K562 (cell line): ENCODE data around the gene ACAD10. TPM values are rescaled to one million over a fixed set of nuclear protein-coding genes. Genes with fewer than 3 reads are reported as not detected.

Source experiments
- ATAC-seq: fragments of 200-7000 bp; cut with Tn5 transposase; 3 replicates; pipeline ENCODE4 v1.9.1; 2020; ENCODE audit warnings: moderate library complexity
- BruUV-seq: library from RNA; stranded (reverse); fragments of 400-500 nt; replicated peaks from 2 replicates; lab custom pipeline; 2021; lab: Mats Ljungman, UMichigan
- CTCF ChIA-PET: fragments of 300-600 bp; formaldehyde crosslinking; extraction: SDS; loops from one replicate; lab custom pipeline; 2021; ENCODE audit warnings: low intra/inter-chr PET ratio; lab: Yijun Ruan, JAX
- POLR2A ChIA-PET: fragments of 300-600, 350-650 bp; sonication (Branson Sonifier 250); formaldehyde crosslinking; extraction: SDS; loops from one replicate; lab custom pipeline; 2021; ENCODE audit warnings: antibody characterized with exemption, inconsistent platforms; lab: Yijun Ruan, JAX
- DNase-seq, 4 experiments: peaks; one replicate each; pipeline versions ENCODE4 v3.0.0 to v3.0.0-alpha.2; 2011 to 2018; ENCODE audit warnings: low spot score in 3 of 4, mixed read lengths in 3 of 4; ENCODE audit errors: extremely low read depth in 1 of 4
- FAIRE-seq: peaks from 2 replicates; lab custom pipeline; 2011; peaks lifted over from hg19 to GRCh38; lab: Jason Lieb, UNC
- H2AFZ ChIP-seq: 2 replicates; pipeline ENCODE4 v1.6.0; 2011; ENCODE audit warnings: low read depth, low read length, control low read depth, inconsistent platforms
- H3K27ac ChIP-seq: fragments of 200-600 bp; 3 replicates; pipeline ENCODE4 v1.8.0; 2011; ENCODE audit warnings: low read depth, mild to moderate bottlenecking, control low read depth, inconsistent platforms, low read length, moderate library complexity, mixed read lengths; ENCODE audit errors: extremely low read depth
- H3K27me3 ChIP-seq, 2 experiments: fragments of 300-600 bp in 1 of 2; 2 replicates in 1 of 2; 3 replicates in 1 of 2; pipeline versions ENCODE4 v1.6.0 to v1.8.0; 2011; ENCODE audit warnings: inconsistent platforms in 2 of 2, low read length in 2 of 2, mild to moderate bottlenecking in 1 of 2, mixed read lengths in 1 of 2, moderate library complexity in 1 of 2; ENCODE audit not compliant: control insufficient read depth in 2 of 2, insufficient read depth in 2 of 2
- H3K36me3 ChIP-seq: fragments of 300-600 bp; 3 replicates; pipeline ENCODE4 v1.8.0; 2011; ENCODE audit warnings: mild to moderate bottlenecking, low read length, inconsistent platforms; ENCODE audit not compliant: control insufficient read depth, insufficient read depth
- H3K4me1 ChIP-seq, 2 experiments: fragments of 200-600 bp in 1 of 2; replicated peaks in 1 of 2; 2 replicates in 1 of 2; 3 replicates in 1 of 2; pipeline versions ENCODE4 v1.5.1 to v1.8.0; 2011; ENCODE audit warnings: inconsistent platforms in 2 of 2, low read length in 2 of 2, mild to moderate bottlenecking in 1 of 2, mixed read lengths in 1 of 2, moderate library complexity in 1 of 2; ENCODE audit not compliant: control insufficient read depth in 2 of 2, insufficient read depth in 2 of 2
- H3K4me2 ChIP-seq: 2 replicates; pipeline ENCODE4 v1.6.1; 2011; ENCODE audit warnings: low read length, control low read depth, inconsistent platforms, mixed read lengths; ENCODE audit not compliant: insufficient read depth
- H3K4me3 ChIP-seq: fragments of 200-600 bp; sonication (generic), shearing (Covaris generic); 2 replicates; pipeline ENCODE4 v1.5.1; 2016; ENCODE audit warnings: control low read depth, inconsistent platforms
- H3K79me2 ChIP-seq: fragments of 200-600 bp; 3 replicates; pipeline ENCODE4 v1.8.0; 2011; ENCODE audit warnings: low read length, inconsistent platforms; ENCODE audit not compliant: control insufficient read depth, insufficient read depth
- H3K9ac ChIP-seq, 2 experiments: 2 replicates each; pipeline versions ENCODE4 v1.6.0 to v1.6.1; 2011; ENCODE audit warnings: low read depth in 2 of 2, low read length in 2 of 2, control low read depth in 1 of 2, inconsistent platforms in 1 of 2, mild to moderate bottlenecking in 1 of 2, mixed read lengths in 1 of 2; ENCODE audit not compliant: insufficient read depth in 1 of 2
- H3K9me1 ChIP-seq: one replicate; pipeline ENCODE4 v1.6.0; 2011; ENCODE audit warnings: inconsistent platforms, mild to moderate bottlenecking, low read length, moderate library complexity; ENCODE audit not compliant: control insufficient read depth, insufficient read depth
- H3K9me3 ChIP-seq: replicated peaks from 2 replicates; pipeline ENCODE4 v1.5.1; 2011; ENCODE audit warnings: low read depth, low read length, inconsistent platforms; ENCODE audit not compliant: control insufficient read depth, insufficient read depth
- H4K20me1 ChIP-seq: replicated peaks from 2 replicates; pipeline ENCODE4 v1.6.1; 2011; ENCODE audit warnings: low read length, inconsistent platforms, mixed read lengths; ENCODE audit not compliant: control insufficient read depth, insufficient read depth
- ATF1 ChIP-seq, 2 experiments: fragments of 450-650 bp in 1 of 2; IDR thresholded peaks; 2 replicates each; pipeline ENCODE4 v1.6.1; 2016; ENCODE audit warnings: missing compliant biosample characterization in 1 of 2, missing genetic modification characterization in 1 of 2
- BRD9 ChIP-seq: fragments of 450-650 bp; IDR thresholded peaks from 2 replicates; pipeline ENCODE4 v1.6.1; 2018; ENCODE audit warnings: low read depth; ENCODE audit not compliant: partially characterized antibody
- CBFB ChIP-seq: sonication (generic); formaldehyde crosslinking; IDR thresholded peaks from 2 replicates; pipeline ENCODE4 v1.4.0; 2020; ENCODE audit warnings: mild to moderate bottlenecking, missing genetic modification reagents
- DNMT1 ChIP-seq: fragments of 450-650 bp; IDR thresholded peaks from 2 replicates; pipeline ENCODE4 v1.6.1; 2016; ENCODE audit warnings: antibody characterized with exemption, mild to moderate bottlenecking
- EWSR1 ChIP-seq: fragments of 450-650 bp; IDR thresholded peaks from 2 replicates; pipeline ENCODE4 v1.6.1; 2018; ENCODE audit warnings: borderline replicate concordance, mild to moderate bottlenecking, low read depth, moderate library complexity; ENCODE audit not compliant: partially characterized antibody
- KDM2B ChIP-seq: fragments of 250-450 bp; sonication (Bioruptor Pico); IDR thresholded peaks from 2 replicates; pipeline ENCODE4 v1.8.0; 2021; ENCODE audit warnings: mild to moderate bottlenecking, moderate library complexity
- KDM4B ChIP-seq, 2 experiments: fragments of 450-650 bp in 1 of 2; sonication (generic) in 1 of 2; IDR thresholded peaks; 2 replicates each; pipeline ENCODE4 v1.6.1; 2016 to 2017; ENCODE audit warnings: borderline replicate concordance in 2 of 2, antibody characterized with exemption in 1 of 2, low read depth in 1 of 2, mild to moderate bottlenecking in 1 of 2
- NRF1 ChIP-seq, 2 experiments: fragments of 450-650 bp; IDR thresholded peaks in 1 of 2; conservative IDR thresholded peaks in 1 of 2; 2 replicates each; pipeline ENCODE4 v1.6.1; 2014; ENCODE audit warnings: mild to moderate bottlenecking in 2 of 2
- SFPQ ChIP-seq: fragments of 200-400 bp; formaldehyde crosslinking; IDR thresholded peaks from 2 replicates; pipeline ENCODE4 v1.6.1; 2017; ENCODE audit warnings: mild to moderate bottlenecking, low read depth, low read length, moderate library complexity
- ZBTB8A ChIP-seq: fragments of 450-650 bp; IDR thresholded peaks from 2 replicates; pipeline ENCODE4 v1.6.1; 2018; ENCODE audit warnings: mild to moderate bottlenecking, moderate library complexity; ENCODE audit not compliant: partially characterized antibody
- ZFP36 ChIP-seq: fragments of 150-350 bp; IDR thresholded peaks from 2 replicates; pipeline ENCODE4 v1.6.1; 2018; ENCODE audit warnings: low read length, low read depth; ENCODE audit not compliant: partially characterized antibody
- WGBS: fragments of 100-300 bp; shearing (Covaris generic); methylation state at CpG from one replicate; pipeline ENCODE4 v1.1.6; 2016; ENCODE audit warnings: low coverage, mixed read lengths; ENCODE audit not compliant: insufficient coverage; ENCODE audit errors: missing lambda C conversion rate; 5-methylcytosine and 5-hydroxymethylcytosine counted together
- in situ Hi-C: fragments of 300-500 bp; cut with MboI; formaldehyde crosslinking; loops from 4 replicates; pipeline ENCODE4 v1.15.0; 2018; ENCODE audit warnings: inconsistent platforms, mixed read lengths
- intact Hi-C: fragments of 100-400 bp; cut with micrococcal nuclease; formaldehyde crosslinking; loops from 2 replicates; pipeline ENCODE4 v1.14.2; 2022
- polyA plus RNA-seq, 8 experiments: library from polyadenylated mRNA; depleted of rRNA in 4 of 8; stranded (reverse) in 5 of 8; unstranded in 3 of 8; fragments of >200 nt; fragmentation: Nextera tagmentation in 2 of 8; fragmentation: Illumina TruSeq in 1 of 8; extraction: Ambion mirVana in 2 of 8; extraction: Trizol in 1 of 8; gene quantifications; 2 replicates each; pipeline versions ENCODE4 v1.2.1 to v1.2.3, GENCODE V29; 2011 to 2014; ENCODE audit warnings: inconsistent platforms in 1 of 8, missing spikeins in 1 of 8
- total RNA-seq, 7 experiments: library from RNA; depleted of rRNA in 6 of 7; stranded (reverse); fragments of >200 nt in 6 of 7; fragmentation: Illumina TruSeq in 2 of 7; extraction: Trizol in 2 of 7; gene quantifications; 2 replicates each; pipeline versions ENCODE4 v1.2.1 to v1.2.3, GENCODE V29; 2011 to 2021; ENCODE audit warnings: low replicate concordance in 1 of 7
- TF ChIP-seq, protein P1 (sequence below), 2 experiments: fragments of 450-650 bp; IDR thresholded peaks; 2 replicates each; pipeline ENCODE4 v1.6.1; 2016; ENCODE audit warnings: mild to moderate bottlenecking in 2 of 2, borderline replicate concordance in 1 of 2, low read depth in 1 of 2, moderate library complexity in 1 of 2

The ACAD10 gene
- total and polyA plus RNA-seq, 9 of the 15 experiments (the other 6 are each of a cell fraction or from before 2014, with no cell fraction given) = 2.3 to 19.2 (median 12.0) TPM

- no peaks in the 10 kb centered on the region for H3K9me3 ChIP-seq
- 0 out of 4 replicates have a peak overlapping the region, but pooled peaks of 1 of the 2 experiments have one; percentile 6 for H3K9ac ChIP-seq
- no peaks in the 10 kb centered on the region for H3K79me2 ChIP-seq
- no peak overlapping the region for H3K27ac ChIP-seq
- peaks cover 0 to 3% of the 10 kb centered on the region in 2 experiments; a peak in 1 of 5 replicates for H3K4me1 ChIP-seq
- no peak overlapping the region for H3K4me2 ChIP-seq
- 92% methylated on average over 5 of the region's 5 CpGs for WGBS
- no peaks in the 10 kb centered on the region for H3K27me3 ChIP-seq
- DNase-seq (no peak), ATAC-seq (no peak), FAIRE-seq (no peak)
- in situ Hi-C loops (no loop called here), intact Hi-C loops (no loop called here)
- H4K20me1 ChIP-seq = no peaks in the 10 kb centered on the region
- ChIA-PET POLR2A (interaction anchor here (0.6 kb wide), 1 partner anchor 17 kb away, joined by 3 read pairs; no protein-coding TSS in a partner anchor), CTCF (no interaction called here)
- no peaks in the 10 kb centered on the region for H3K9me1 ChIP-seq
- BruUV-seq = no TSS peak
- no peak overlapping the region for H2AFZ ChIP-seq
- H3K36me3 ChIP-seq = peaks cover 68% of the 10 kb centered on the region
- no peak overlapping the region for H3K4me3 ChIP-seq
- TF ChIP-seq ATF1 (CRISPR knock-in tag; IDR thresholded peaks at IDR 0.05) (no peak), ATF1 (tag; IDR thresholded peaks at IDR 0.05) (no peak), DNMT1 (no peak), BRD9 (no peak), KDM2B (CRISPR knock-in tag) (no peak), NRF1 (conservative IDR thresholded peaks at IDR 0.05 in 1 of 2, IDR thresholded peaks at IDR 0.05 in 1 of 2) (no peak), EWSR1 (no peak), ZBTB8A (no peak), ZFP36 (no peak), CBFB (no peak), KDM4B (IDR thresholded peaks at IDR 0.05; ENCODE audit: borderline replicate concordance in 2 of 2, low read depth in 1 of 2) (no peak), SFPQ (no peak)
- TF ChIP-seq, protein P1, sequence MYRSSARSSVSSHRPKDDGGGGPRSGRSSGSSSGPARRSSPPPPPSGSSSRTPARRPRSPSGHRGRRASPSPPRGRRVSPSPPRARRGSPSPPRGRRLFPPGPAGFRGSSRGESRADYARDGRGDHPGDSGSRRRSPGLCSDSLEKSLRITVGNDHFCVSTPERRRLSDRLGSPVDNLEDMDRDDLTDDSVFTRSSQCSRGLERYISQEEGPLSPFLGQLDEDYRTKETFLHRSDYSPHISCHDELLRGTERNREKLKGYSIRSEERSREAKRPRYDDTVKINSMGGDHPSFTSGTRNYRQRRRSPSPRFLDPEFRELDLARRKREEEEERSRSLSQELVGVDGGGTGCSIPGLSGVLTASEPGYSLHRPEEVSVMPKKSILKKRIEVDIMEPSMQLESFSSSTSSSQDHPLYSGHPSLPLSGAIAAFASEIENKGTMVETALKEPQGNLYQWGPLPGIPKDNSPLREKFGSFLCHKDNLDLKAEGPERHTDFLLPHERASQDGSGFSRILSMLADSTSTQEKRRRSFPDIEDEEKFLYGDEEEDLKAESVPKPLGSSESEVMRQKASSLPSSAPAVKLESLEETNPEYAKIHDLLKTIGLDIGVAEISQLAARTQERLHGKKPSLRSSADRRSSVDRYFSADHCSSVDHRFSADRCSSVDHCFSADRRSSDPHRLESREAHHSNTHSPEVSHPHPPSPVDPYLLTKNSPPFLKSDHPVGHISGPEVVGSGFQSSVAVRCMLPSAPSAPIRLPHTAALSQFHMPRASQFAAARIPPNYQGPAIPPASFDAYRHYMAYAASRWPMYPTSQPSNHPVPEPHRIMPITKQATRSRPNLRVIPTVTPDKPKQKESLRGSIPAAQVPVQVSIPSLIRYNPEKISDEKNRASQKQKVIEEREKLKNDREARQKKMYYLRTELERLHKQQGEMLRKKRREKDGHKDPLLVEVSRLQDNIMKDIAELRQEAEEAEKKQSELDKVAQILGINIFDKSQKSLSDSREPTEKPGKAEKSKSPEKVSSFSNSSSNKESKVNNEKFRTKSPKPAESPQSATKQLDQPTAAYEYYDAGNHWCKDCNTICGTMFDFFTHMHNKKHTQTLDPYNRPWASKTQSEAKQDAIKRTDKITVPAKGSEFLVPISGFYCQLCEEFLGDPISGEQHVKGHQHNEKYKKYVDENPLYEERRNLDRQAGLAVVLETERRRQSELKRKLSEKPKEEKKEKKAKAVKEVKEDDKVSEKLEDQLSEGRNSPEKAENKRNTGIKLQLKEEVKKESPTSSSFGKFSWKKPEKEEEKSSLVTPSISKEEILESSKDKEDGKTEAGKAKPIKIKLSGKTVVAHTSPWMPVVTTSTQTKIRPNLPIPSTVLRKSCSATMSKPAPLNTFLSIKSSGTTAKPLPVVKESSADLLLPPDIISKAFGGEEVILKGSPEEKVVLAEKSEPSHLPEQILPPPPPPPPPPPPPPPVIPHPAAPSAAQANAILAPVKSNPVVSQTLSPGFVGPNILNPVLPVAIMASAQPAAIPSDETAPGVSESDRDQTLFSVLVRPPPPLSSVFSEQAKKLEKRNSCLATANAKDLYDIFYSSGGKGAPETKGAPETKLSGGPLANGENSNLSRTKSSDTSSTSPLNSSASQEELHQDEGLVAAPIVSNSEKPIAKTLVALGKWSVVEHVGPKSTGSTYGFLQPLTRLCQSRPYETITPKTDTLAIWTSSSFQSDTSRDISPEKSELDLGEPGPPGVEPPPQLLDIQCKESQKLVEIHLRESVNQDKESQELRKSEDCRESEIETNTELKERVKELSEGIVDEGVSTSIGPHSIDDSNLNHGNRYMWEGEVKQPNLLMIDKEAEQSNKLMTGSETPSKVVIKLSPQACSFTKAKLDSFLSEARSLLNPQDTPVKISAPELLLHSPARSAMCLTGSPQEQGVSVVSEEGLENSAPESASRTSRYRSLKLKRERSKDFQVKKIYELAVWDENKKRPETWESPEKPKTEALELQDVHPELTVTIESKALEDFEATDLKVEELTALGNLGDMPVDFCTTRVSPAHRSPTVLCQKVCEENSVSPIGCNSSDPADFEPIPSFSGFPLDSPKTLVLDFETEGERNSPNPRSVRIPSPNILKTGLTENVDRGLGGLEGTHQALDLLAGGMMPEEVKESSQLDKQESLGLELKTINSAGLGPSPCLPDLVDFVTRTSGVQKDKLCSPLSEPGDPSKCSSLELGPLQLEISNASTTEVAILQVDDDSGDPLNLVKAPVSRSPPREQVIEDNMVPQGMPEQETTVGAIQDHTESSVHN (IDR thresholded peaks at IDR 0.05; ENCODE audit: borderline replicate concordance in 1 of 2, low read depth in 1 of 2) = no peak
These were observed 40.4 kb upstream of the ACAD10 start for GRCh38 chr12:111645433-111645832.
